Neuron (in vitro differentiated cells): ENCODE measurements around the gene HDDC3.
"Not testable (repeated sequence)": the region's sequence is repeated elsewhere in the genome, so short reads cannot be mapped to it uniquely, and the experiment has no call there.

ENCODE experiments used
- H2AFZ ChIP-seq: one replicate; pipeline ENCODE4 v1.6.1; 2013; ENCODE audit warnings: low read depth, mild to moderate bottlenecking, inconsistent platforms, low read length, moderate library complexity
- H3K27me3 ChIP-seq: one replicate; pipeline ENCODE4 v1.6.1; 2013; ENCODE audit warnings: low read length; ENCODE audit not compliant: insufficient read depth
- H3K36me3 ChIP-seq: one replicate; pipeline ENCODE4 v1.6.1; 2013; ENCODE audit warnings: low read length; ENCODE audit not compliant: insufficient read depth
- H3K4me1 ChIP-seq: one replicate; pipeline ENCODE4 v1.6.1; 2013; ENCODE audit warnings: low read length; ENCODE audit not compliant: insufficient read depth
- H3K4me3 ChIP-seq: 2 replicates; pipeline ENCODE4 v1.5.1; 2013; ENCODE audit warnings: mild to moderate bottlenecking, low read length, moderate library complexity
- H3K9me3 ChIP-seq: one replicate; pipeline ENCODE4 v1.6.1; 2013; ENCODE audit warnings: low read length

HDDC3 gene

GRCh38 chr15:90932660-90932991 lies 277 bp upstream of the HDDC3 start:
- Histone ChIP-seq H2AFZ (peak overlapping the region; percentile 83), H3K36me3 (no peaks in the 10 kb centered on the region), H3K27me3 (no peaks in the 10 kb centered on the region), H3K4me1 (peaks cover 32% of the 10 kb centered on the region), H3K4me3 (peak overlapping the region; percentile 62), H3K9me3 (no peaks in the 10 kb centered on the region)

- H2AFZ ChIP-seq, result no peak overlapping the region
- H3K9me3 ChIP-seq, result no peaks in the 10 kb centered on the region
- peak overlapping the region; percentile 62 for H3K4me3 ChIP-seq
- peaks cover 32% of the 10 kb centered on the region for H3K4me1 ChIP-seq
- no peaks in the 10 kb centered on the region for H3K36me3 ChIP-seq
- H3K27me3 ChIP-seq, result no peaks in the 10 kb centered on the region
These were observed 848 bp downstream of the HDDC3 start for GRCh38 chr15:90931575-90931827.

- Histone ChIP-seq H3K4me1 (peaks cover 28% of the 10 kb centered on the region), H3K36me3 (no peaks in the 10 kb centered on the region), H3K9me3 (no peaks in the 10 kb centered on the region), H3K4me3 (peak overlapping the region; percentile 62), H2AFZ (no peak overlapping the region), H3K27me3 (no peaks in the 10 kb centered on the region)
These were observed 1.3 kb downstream of the HDDC3 start for GRCh38 chr15:90930861-90931574.

GRCh38 chr15:90929246-90930019 lies 2.9 kb downstream of the HDDC3 start:
- Histone ChIP-seq H3K27me3 (no peaks in the 10 kb centered on the region), H3K9me3 (no peaks in the 10 kb centered on the region), H3K4me3 (no peak overlapping the region), H3K4me1 (peaks cover 17% of the 10 kb centered on the region), H2AFZ (no peak overlapping the region), H3K36me3 (no peaks in the 10 kb centered on the region)

GRCh38 chr15:90928106-90928505 lies 4.2 kb downstream of the HDDC3 start:
- not testable (repeated sequence) for H3K36me3 ChIP-seq, H3K4me3 ChIP-seq, H3K27me3 ChIP-seq, H3K9me3 ChIP-seq, H2AFZ ChIP-seq
- peaks cover 12% of the 10 kb centered on the region for H3K4me1 ChIP-seq

GRCh38 chr15:90926766-90927165 lies 5.6 kb downstream of the HDDC3 start:
- not testable (repeated sequence) for H3K4me1 ChIP-seq, H3K4me3 ChIP-seq, H3K9me3 ChIP-seq, H3K36me3 ChIP-seq, H3K27me3 ChIP-seq, H2AFZ ChIP-seq

- no peaks in the 10 kb centered on the region for H3K4me1 ChIP-seq
- H3K36me3 ChIP-seq, result peaks cover 18% of the 10 kb centered on the region
- no peaks in the 10 kb centered on the region for H3K9me3 ChIP-seq
- no peak overlapping the region for H3K4me3 ChIP-seq
- H2AFZ ChIP-seq, result no peak overlapping the region
- no peaks in the 10 kb centered on the region for H3K27me3 ChIP-seq
These were observed 8.0 kb downstream of the HDDC3 start for GRCh38 chr15:90924375-90924774.

- not testable (repeated sequence) for H2AFZ ChIP-seq, H3K4me1 ChIP-seq, H3K9me3 ChIP-seq, H3K4me3 ChIP-seq, H3K27me3 ChIP-seq
- peaks cover 28% of the 10 kb centered on the region for H3K36me3 ChIP-seq
These were observed 9.5 kb downstream of the HDDC3 start for GRCh38 chr15:90922712-90923322.

GRCh38 chr15:90921887-90922286 lies 10.5 kb downstream of the HDDC3 start:
- no peak overlapping the region for H2AFZ ChIP-seq
- no peaks in the 10 kb centered on the region for H3K4me1 ChIP-seq
- no peak overlapping the region for H3K4me3 ChIP-seq

GRCh38 chr15:90918835-90919234 lies 13.5 kb downstream of the HDDC3 start:
- Histone ChIP-seq H3K36me3 (peaks cover 53% of the 10 kb centered on the region), H3K9me3 (no peaks in the 10 kb centered on the region), H3K27me3 (no peaks in the 10 kb centered on the region), H3K4me1 (no peaks in the 10 kb centered on the region), H2AFZ (no peak overlapping the region), H3K4me3 (no peak overlapping the region)

More at GRCh38 chr15:90921887-90922286, 10.5 kb downstream of the HDDC3 start:
- H3K9me3 ChIP-seq, result no peaks in the 10 kb centered on the region
- no peaks in the 10 kb centered on the region for H3K27me3 ChIP-seq
- peaks cover 37% of the 10 kb centered on the region for H3K36me3 ChIP-seq

- no peaks in the 10 kb centered on the region for H3K27me3 ChIP-seq
- H2AFZ ChIP-seq, result no peak overlapping the region
- peaks cover 59% of the 10 kb centered on the region for H3K36me3 ChIP-seq
- H3K4me1 ChIP-seq, result no peaks in the 10 kb centered on the region
- H3K9me3 ChIP-seq, result no peaks in the 10 kb centered on the region
- H3K4me3 ChIP-seq, result no peak overlapping the region
These were observed 14.1 kb downstream of the HDDC3 start for GRCh38 chr15:90918034-90918788.

- Histone ChIP-seq H3K4me1 (no peaks in the 10 kb centered on the region), H3K27me3 (no peaks in the 10 kb centered on the region), H3K36me3 (peaks cover 65% of the 10 kb centered on the region), H2AFZ (no peak overlapping the region), H3K4me3 (no peak overlapping the region), H3K9me3 (no peaks in the 10 kb centered on the region)
These were observed 14.8 kb downstream of the HDDC3 start for GRCh38 chr15:90917569-90917968.

- H3K27me3 ChIP-seq, result no peaks in the 10 kb centered on the region
- no peaks in the 10 kb centered on the region for H3K4me1 ChIP-seq
- H3K36me3 ChIP-seq, result peaks cover 76% of the 10 kb centered on the region
- H3K9me3 ChIP-seq, result no peaks in the 10 kb centered on the region
- no peak overlapping the region for H2AFZ ChIP-seq
- H3K4me3 ChIP-seq, result no peak overlapping the region
These were observed 15.9 kb downstream of the HDDC3 start for GRCh38 chr15:90916461-90916860.
